Activated T-helper 2 cell treated with anti-CD3 and anti-CD28 coated beads, Interferon-gamma antibody, Interleukin-2, Interleukin-4, amounts not matched to agents 10 μg/mL and 5 μg/mL and 100 μg/mL, durations not matched to agents 14 hours and 24 hours and 36 hours (primary cell): Measurements from ENCODE around the gene CDKAL1. TPM values are rescaled to one million over a fixed set of nuclear protein-coding genes. Genes with fewer than 3 reads are reported as not detected.
"Not testable (repeated sequence)": the region's sequence is repeated elsewhere in the genome, so short reads cannot be mapped to it uniquely, and the experiment has no call there.

Experiments used
- DNase-seq: peaks from one replicate; pipeline ENCODE4 v3.0.0; 2021; ENCODE audit warnings: low spot score
- H3K27ac Mint-ChIP-seq: one replicate; pipeline ENCODE4 v1.8.0; 2021; ENCODE audit warnings: mixed read lengths
- H3K27me3 Mint-ChIP-seq: one replicate; pipeline ENCODE4 v1.8.0; 2021; ENCODE audit warnings: low read depth, mixed read lengths
- H3K36me3 Mint-ChIP-seq: one replicate; pipeline ENCODE4 v1.8.0; 2021; ENCODE audit warnings: low read depth, mixed read lengths
- H3K4me1 Mint-ChIP-seq: one replicate; pipeline ENCODE4 v1.8.0; 2021; ENCODE audit warnings: low read depth, mixed read lengths
- H3K4me3 Mint-ChIP-seq: one replicate; pipeline ENCODE4 v1.8.0; 2021; ENCODE audit warnings: low read depth, mild to moderate bottlenecking, moderate library complexity, mixed read lengths
- H3K9me3 Mint-ChIP-seq: one replicate; pipeline ENCODE4 v1.8.0; 2021; ENCODE audit warnings: mixed read lengths
- intact Hi-C: fragments of 100-400 bp; cut with micrococcal nuclease; formaldehyde crosslinking; loops from one replicate; pipeline ENCODE4 v1.15.1; 2023
- total RNA-seq: library from RNA; stranded (reverse); gene quantifications from 2 replicates; pipeline ENCODE4 v1.2.3, GENCODE V29; 2022

CDKAL1 gene
- total RNA-seq, 1 donor from 2014 or later, result 31.2 TPM

- Mint-ChIP-seq H3K4me1 (peaks cover 48% of the 10 kb centered on the region), H3K9me3 (no peaks in the 10 kb centered on the region), H3K4me3 (peak overlapping the region; percentile 26), H3K27me3 (no peaks in the 10 kb centered on the region), H3K27ac (peak overlapping the region; percentile 93), H3K36me3 (peaks cover 21% of the 10 kb centered on the region)
- DNase-seq, result no peak
- intact Hi-C loops, result loop anchor here (1.0 to 5.0 kb wide), 3 partner anchors 9 to 322 kb away; partner anchors contain the start of gene MBOAT1
Measured at GRCh38 chr6:20533746-20534294, 437 bp upstream of the CDKAL1 start.

GRCh38 chr6:20538131-20538662 is 3.9 kb downstream of the CDKAL1 start:
- intact Hi-C loops, result no loop called here
- H3K4me3 Mint-ChIP-seq, result no peak overlapping the region

GRCh38 chr6:20538907-20539306 is 4.7 kb downstream of the CDKAL1 start:
- H3K9me3 Mint-ChIP-seq, result no peaks in the 10 kb centered on the region
- intact Hi-C loops, result no loop called here
- peaks cover 61% of the 10 kb centered on the region for H3K4me1 Mint-ChIP-seq
- peak overlapping the region; percentile 21 for H3K27ac Mint-ChIP-seq
- no peaks in the 10 kb centered on the region for H3K27me3 Mint-ChIP-seq
- peaks cover 52% of the 10 kb centered on the region for H3K36me3 Mint-ChIP-seq
- DNase-seq, result no peak
- peak overlapping the region; percentile 0 for H3K4me3 Mint-ChIP-seq

More at GRCh38 chr6:20538131-20538662, 3.9 kb downstream of the CDKAL1 start:
- Mint-ChIP-seq H3K27me3 (no peaks in the 10 kb centered on the region), H3K9me3 (no peaks in the 10 kb centered on the region), H3K27ac (no peak overlapping the region), H3K36me3 (peaks cover 52% of the 10 kb centered on the region), H3K4me1 (peaks cover 64% of the 10 kb centered on the region)
- no peak for DNase-seq

GRCh38 chr6:20539387-20539786 is 5.1 kb downstream of the CDKAL1 start:
- intact Hi-C loops, result no loop called here

GRCh38 chr6:20540683-20541082 is 6.4 kb downstream of the CDKAL1 start:
- peaks cover 62% of the 10 kb centered on the region for H3K4me1 Mint-ChIP-seq
- H3K27me3 Mint-ChIP-seq, result no peaks in the 10 kb centered on the region
- H3K4me3 Mint-ChIP-seq, result no peak overlapping the region
- H3K9me3 Mint-ChIP-seq, result peaks cover 5% of the 10 kb centered on the region
- H3K27ac Mint-ChIP-seq, result no peak overlapping the region
- DNase-seq, result no peak
- intact Hi-C loops, result loop anchor here (5.0 to 10.0 kb wide), 5 partner anchors 167 to 1527 kb away; no protein-coding TSS in a partner anchor
- peaks cover 57% of the 10 kb centered on the region for H3K36me3 Mint-ChIP-seq

More at GRCh38 chr6:20539387-20539786, 5.1 kb downstream of the CDKAL1 start:
- DNase-seq, result no peak
- no peak overlapping the region for H3K27ac Mint-ChIP-seq
- H3K36me3 Mint-ChIP-seq, result peaks cover 52% of the 10 kb centered on the region
- H3K4me1 Mint-ChIP-seq, result peaks cover 63% of the 10 kb centered on the region
- H3K9me3 Mint-ChIP-seq, result no peaks in the 10 kb centered on the region
- H3K4me3 Mint-ChIP-seq, result no peak overlapping the region
- no peaks in the 10 kb centered on the region for H3K27me3 Mint-ChIP-seq

GRCh38 chr6:20541382-20541781 is 7.1 kb downstream of the CDKAL1 start:
- no peak overlapping the region for H3K4me3 Mint-ChIP-seq
- no peak for DNase-seq
- H3K27me3 Mint-ChIP-seq, result no peaks in the 10 kb centered on the region
- peaks cover 59% of the 10 kb centered on the region for H3K36me3 Mint-ChIP-seq
- peaks cover 61% of the 10 kb centered on the region for H3K4me1 Mint-ChIP-seq
- H3K27ac Mint-ChIP-seq, result no peak overlapping the region
- peaks cover 9% of the 10 kb centered on the region for H3K9me3 Mint-ChIP-seq
- intact Hi-C loops, result loop anchor here (5.0 to 10.0 kb wide), 5 partner anchors 166 to 1526 kb away; no protein-coding TSS in a partner anchor

GRCh38 chr6:20542927-20543602 is 8.8 kb downstream of the CDKAL1 start:
- peaks cover 56% of the 10 kb centered on the region for H3K4me1 Mint-ChIP-seq
- peak overlapping the region; percentile 59 for H3K4me3 Mint-ChIP-seq
- H3K27ac Mint-ChIP-seq, result peak overlapping the region; percentile 88
- peaks cover 9% of the 10 kb centered on the region for H3K9me3 Mint-ChIP-seq
- no peaks in the 10 kb centered on the region for H3K27me3 Mint-ChIP-seq
- peaks cover 65% of the 10 kb centered on the region for H3K36me3 Mint-ChIP-seq
- intact Hi-C loops, result loop anchor here (1.0 to 10.0 kb wide), 10 partner anchors 9 to 1524 kb away; partner anchors contain the start of gene CDKAL1
- DNase-seq, result peak; percentile 31

- Mint-ChIP-seq H3K36me3 (peaks cover 46% of the 10 kb centered on the region), H3K4me3 (no peak overlapping the region), H3K27me3 (no peaks in the 10 kb centered on the region), H3K9me3 (peaks cover 9% of the 10 kb centered on the region), H3K27ac (no peak overlapping the region), H3K4me1 (peaks cover 30% of the 10 kb centered on the region)
- DNase-seq, result no peak
- intact Hi-C loops, result loop anchor here (10.0 kb wide), 2 partner anchors 617 to 717 kb away; no protein-coding TSS in a partner anchor
Measured at GRCh38 chr6:20548264-20548663, 14.0 kb downstream of the CDKAL1 start.

- H3K27ac Mint-ChIP-seq, result not testable (repeated sequence)
Measured at GRCh38 chr6:20549398-20549797, 15.1 kb downstream of the CDKAL1 start.

GRCh38 chr6:20554326-20554725 is 20.1 kb downstream of the CDKAL1 start:
- intact Hi-C loops, result no loop called here
- Mint-ChIP-seq H3K36me3 (peaks cover 33% of the 10 kb centered on the region), H3K27me3 (no peaks in the 10 kb centered on the region), H3K4me1 (peaks cover 11% of the 10 kb centered on the region), H3K27ac (no peak overlapping the region), H3K9me3 (no peaks in the 10 kb centered on the region), H3K4me3 (no peak overlapping the region)
- no peak for DNase-seq

More at GRCh38 chr6:20549398-20549797, 15.1 kb downstream of the CDKAL1 start:
- Mint-ChIP-seq H3K36me3 (peaks cover 51% of the 10 kb centered on the region), H3K4me1 (peaks cover 24% of the 10 kb centered on the region)
- H3K4me3 Mint-ChIP-seq, DNase-seq, H3K9me3 Mint-ChIP-seq, H3K27me3 Mint-ChIP-seq: not testable (repeated sequence)
- intact Hi-C loops, result loop anchor here (10.0 kb wide), 2 partner anchors 615 to 715 kb away; no protein-coding TSS in a partner anchor

- Mint-ChIP-seq H3K4me1 (peaks cover 13% of the 10 kb centered on the region), H3K27me3 (no peaks in the 10 kb centered on the region), H3K27ac (no peak overlapping the region), H3K9me3 (no peaks in the 10 kb centered on the region), H3K4me3 (no peak overlapping the region), H3K36me3 (peaks cover 32% of the 10 kb centered on the region)
- intact Hi-C loops, result no loop called here
- no peak for DNase-seq
Measured at GRCh38 chr6:20554817-20555216, 20.6 kb downstream of the CDKAL1 start.

- no peak overlapping the region for H3K27ac Mint-ChIP-seq
- no peak for DNase-seq
Measured at GRCh38 chr6:20559924-20560551, 25.8 kb downstream of the CDKAL1 start.

More at GRCh38 chr6:20559924-20560551, 25.8 kb downstream of the CDKAL1 start:
- Mint-ChIP-seq H3K4me1 (peaks cover 17% of the 10 kb centered on the region), H3K36me3 (peaks cover 14% of the 10 kb centered on the region), H3K9me3 (no peaks in the 10 kb centered on the region), H3K4me3 (no peak overlapping the region), H3K27me3 (no peaks in the 10 kb centered on the region)
- intact Hi-C loops, result loop anchor here (10.0 kb wide), 1 partner anchor 355 kb away; no protein-coding TSS in a partner anchor
